NCI-H748 treated with DMSO at 0.1 percent for 48 hours (cell line): ENCODE data around the gene WWTR1.

ENCODE experiments used
- DNase-seq: peaks from one replicate; lab custom pipeline; 2025; lab: John Stamatoyannopoulos, UW

The WWTR1 gene

GRCh38 chr3:149655826-149656574 is 1.8 kb downstream of the WWTR1 start:
- no peak for DNase-seq

DNA sequence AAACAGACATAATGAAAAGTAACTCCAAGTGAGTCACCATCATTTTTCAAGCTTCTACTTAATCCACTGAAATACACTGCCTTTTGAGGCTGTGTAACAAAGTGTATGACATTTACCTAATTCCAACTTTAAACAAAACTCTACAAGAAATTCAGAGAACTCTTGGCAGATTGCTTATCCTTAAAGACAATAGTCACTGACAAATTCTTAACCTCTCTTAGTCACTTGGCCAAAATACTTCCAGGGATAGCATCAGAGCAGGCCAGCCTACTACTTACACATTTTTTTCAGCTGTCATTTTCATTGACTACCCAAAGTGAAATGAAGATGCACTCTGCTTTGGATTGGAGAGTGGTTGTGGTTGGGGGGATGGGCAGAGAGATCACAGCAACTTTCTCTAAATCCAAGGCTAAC is 3.6 kb downstream of the WWTR1 start:
- no peak for DNase-seq

DNA sequence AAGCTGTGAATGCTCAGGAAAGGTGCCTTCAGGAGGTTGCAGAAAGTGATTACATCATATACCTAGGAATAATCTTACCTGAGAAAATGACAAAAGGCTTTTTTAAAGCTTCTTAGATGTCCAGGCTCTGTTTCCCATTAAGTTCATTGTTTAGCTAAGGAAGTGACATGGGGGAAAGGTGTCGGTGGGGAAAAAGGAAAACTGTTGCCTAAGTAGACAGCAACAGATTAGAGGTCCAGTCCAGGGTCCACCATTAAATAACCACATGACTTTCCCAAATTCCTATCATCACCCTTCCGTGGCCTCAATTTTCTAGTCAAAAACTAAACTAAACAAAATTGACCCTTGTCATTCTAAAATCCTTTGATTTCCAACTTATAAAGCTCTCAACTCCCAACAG is 4.3 kb downstream of the WWTR1 start:
- DNase-seq, result no peak

- DNase-seq, result no peak
Measured at GRCh38 chr3:149653136-149653535, 4.7 kb downstream of the WWTR1 start.

GRCh38 chr3:149650828-149651227 is 7.0 kb downstream of the WWTR1 start:
- DNase-seq, result no peak

- no peak for DNase-seq
Measured at GRCh38 chr3:149648525-149648924, 9.3 kb downstream of the WWTR1 start.

DNA sequence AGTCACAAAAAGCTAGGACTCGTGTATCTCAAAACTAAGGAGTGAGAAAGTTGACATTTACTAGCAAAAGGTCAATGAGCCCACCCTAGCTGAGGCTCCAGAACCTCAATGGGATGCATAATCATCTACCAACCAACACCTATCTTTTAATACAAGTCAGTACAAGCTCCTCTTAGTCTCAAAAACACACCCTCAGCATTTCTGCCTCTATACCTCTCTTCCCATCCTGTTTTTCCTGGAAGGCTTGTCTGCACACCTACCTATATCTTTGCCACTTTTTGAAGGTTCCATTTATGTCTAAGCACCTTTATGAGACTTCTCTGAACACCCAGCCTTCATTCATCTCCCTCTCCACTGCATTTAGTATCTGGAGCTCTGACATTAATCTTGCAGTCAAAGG is 10.0 kb downstream of the WWTR1 start:
- no peak for DNase-seq

DNA sequence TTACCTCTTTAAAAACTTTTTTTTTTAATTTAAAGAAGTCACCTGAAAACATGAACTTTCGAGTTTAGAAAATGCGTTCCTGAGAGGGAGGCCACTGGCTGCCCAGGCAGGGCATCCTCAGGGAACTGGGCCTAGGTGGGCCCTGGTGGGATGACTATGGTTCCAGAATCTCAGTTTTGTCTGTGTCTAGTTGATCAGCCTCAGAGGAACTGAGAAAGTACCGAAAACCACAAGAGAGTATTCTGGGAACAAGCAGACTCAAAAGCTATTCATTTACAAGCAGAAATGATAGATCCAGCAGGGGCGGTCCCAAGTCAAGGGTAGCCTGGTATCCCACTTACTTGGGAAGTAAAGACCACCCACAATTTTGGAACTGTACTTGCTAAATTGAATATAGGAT is 10.5 kb downstream of the WWTR1 start:
- no peak for DNase-seq

DNA sequence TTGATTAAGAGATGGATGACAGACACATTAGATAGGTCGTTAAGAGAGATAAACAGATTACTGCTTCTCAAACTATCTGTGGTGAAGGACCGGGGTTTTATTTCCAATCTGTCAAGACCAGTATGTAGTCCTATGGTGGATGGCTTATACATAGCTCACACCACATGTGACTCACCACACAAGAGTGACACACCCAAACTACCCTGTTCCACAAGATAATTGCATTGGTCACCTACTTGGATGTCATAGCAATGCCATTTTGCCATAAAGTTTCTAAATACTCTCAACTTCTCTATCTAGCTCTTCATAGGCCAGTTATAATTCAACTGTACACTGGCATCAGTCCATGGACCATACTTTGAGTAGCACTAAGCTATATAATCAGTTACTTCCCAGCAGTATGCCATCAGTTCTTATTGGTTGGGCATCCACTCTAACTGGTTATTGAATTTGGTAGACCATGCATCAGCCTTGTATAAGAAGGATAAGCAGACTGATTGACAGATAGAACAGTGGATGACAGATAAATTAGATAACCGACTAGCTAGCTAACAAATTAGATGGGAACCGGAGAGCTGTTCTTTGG is 11.6 kb downstream of the WWTR1 start:
- no peak for DNase-seq

GRCh38 chr3:149643963-149644362 is 13.9 kb downstream of the WWTR1 start:
- DNase-seq, result no peak

DNA sequence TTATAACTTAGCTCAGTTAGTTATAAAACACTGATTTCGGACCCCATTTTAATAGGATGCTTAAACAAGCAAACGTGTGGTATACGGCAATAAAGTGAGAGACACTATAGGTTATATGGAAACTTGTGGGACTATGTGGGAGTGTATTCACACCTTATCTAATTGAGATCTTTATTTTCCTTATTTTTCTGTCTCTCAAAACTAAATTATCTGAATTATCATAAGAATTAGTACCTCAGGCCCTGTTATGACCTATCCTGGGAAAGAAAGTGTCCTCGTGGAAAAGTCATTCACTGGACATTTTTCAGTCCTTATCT is 14.4 kb downstream of the WWTR1 start:
- no peak for DNase-seq

GRCh38 chr3:149640976-149641728 is 16.7 kb downstream of the WWTR1 start:
- no peak for DNase-seq

DNA sequence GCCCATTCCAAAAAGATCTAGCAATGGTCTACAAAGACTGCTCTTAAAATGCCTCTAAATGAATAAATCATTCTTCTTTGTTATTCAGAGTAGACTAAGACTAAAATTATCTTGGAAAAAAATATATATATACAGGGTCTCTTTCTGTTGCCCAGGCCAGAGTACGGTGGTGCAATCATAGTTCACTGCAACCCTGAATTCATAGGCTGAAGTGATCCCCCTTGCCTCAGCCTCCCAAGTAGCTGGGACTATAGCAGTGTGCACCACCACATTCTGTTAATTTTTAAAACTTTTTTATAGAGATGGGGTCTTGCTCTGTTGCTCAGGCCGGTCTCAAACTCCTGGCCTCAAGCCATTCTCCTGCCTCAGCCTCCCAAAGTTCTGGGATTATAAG is 18.7 kb downstream of the WWTR1 start:
- no peak for DNase-seq

DNA sequence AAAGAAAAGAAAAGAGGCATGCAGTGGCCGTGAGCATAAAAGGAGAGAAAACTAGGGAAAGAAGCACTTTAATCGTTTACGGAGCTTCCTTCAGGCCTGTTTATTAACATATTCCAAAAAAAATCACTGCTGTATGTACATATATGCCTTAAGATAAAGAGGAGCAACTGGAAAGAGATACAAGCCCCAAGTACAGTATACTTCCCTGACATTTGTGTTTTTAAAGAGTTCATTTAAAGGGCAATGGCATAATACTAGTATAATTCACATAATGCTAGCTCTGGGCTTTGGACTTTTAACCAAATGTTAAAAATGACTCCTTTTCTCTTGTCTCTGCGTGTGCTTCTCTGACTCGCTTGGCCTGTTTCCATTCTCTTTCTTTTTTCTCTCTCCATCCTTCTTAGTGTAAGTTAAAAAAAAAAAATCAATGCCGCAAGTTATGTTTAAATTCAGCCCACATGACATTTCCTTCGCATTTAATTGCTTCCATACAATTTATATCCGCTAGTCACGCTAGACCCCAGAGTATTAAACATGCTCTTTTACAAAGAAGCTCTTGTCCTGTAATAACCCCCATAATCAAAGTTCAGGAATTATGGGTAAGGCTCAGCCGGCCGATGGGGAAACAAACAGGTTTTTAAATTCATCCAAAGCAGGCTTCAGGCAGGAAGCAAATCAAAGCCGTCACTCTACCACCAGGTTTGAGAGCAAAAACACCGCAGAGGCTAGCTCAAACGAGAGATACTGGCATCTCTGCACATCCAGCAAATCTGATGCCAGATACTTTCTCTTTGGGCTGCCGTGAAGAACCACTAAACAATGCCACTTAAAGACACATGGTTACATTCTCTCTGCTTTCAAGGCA is 19.4 kb downstream of the WWTR1 start:
- DNase-seq, result no peak

DNA sequence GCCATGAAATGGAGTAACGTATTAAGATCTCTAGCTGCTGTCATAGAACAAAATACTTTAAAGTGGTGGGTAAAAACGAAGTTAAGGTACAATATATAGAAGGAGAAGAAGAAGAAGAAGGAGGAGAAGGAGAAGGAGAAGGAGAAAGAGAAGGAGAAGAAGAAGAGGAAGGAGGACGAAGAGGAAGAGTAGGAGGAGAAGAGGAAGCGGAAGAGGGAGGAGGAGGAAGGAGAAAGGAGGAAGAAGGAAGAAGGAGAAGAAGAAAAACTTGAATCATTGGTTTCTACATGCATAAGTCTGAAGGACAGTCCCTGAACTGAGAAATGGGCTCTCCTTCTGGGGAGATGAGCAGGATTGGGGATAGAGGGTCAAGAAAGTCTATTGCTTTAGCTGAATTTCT is 22.4 kb downstream of the WWTR1 start:
- no peak for DNase-seq

- no peak for DNase-seq
Measured at GRCh38 chr3:149634573-149634972, 23.3 kb downstream of the WWTR1 start.

GRCh38 chr3:149634072-149634471 is 23.8 kb downstream of the WWTR1 start:
- no peak for DNase-seq

- DNase-seq, result no peak
Measured at GRCh38 chr3:149632225-149632624, 25.6 kb downstream of the WWTR1 start.

- DNase-seq, result no peak
Measured at GRCh38 chr3:149630806-149631205, 27.0 kb downstream of the WWTR1 start.

DNA sequence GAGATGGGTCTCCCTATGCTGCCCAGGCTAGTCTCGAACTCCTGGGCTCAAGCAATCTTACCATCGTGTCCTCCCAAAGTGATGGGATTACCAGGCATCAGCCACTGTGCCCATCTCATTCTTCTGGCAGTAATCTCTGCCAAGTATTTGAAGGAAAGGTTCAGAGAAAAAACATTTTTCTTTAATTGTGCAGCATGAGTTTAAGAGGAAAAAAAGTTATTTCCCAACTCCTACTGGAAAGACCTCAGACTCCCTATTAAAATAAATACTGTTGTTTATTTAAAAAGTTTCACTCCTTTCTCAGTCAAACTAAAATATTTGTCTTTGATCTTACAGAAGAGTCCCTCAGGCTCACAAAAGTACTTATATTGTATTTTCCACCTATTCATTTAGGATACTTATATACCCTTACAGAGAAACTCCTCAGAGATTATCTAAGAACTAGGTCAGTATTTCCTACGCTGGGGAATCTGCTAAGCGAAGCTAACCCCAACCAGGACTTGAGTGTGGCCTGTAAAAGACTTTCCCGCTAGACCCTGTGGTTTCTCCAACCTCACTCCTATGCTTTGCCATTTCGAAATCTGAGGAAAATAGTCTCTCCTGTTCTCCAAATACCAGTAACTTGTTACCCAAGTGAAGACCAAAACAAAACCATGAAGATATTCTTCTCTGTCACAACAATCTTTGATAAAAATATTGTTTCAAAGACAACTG is 28.7 kb downstream of the WWTR1 start:
- DNase-seq, result no peak

- no peak for DNase-seq
Measured at GRCh38 chr3:149626671-149627070, 31.2 kb downstream of the WWTR1 start.

GRCh38 chr3:149625795-149626194 is 32.0 kb downstream of the WWTR1 start:
- DNase-seq, result no peak
